ENCODE results near the gene CST4.
"Not testable (repeated sequence)": the region's sequence is repeated elsewhere in the genome, so short reads cannot be mapped to it uniquely, and the experiment has no call there.

The CST4 gene

GRCh38 chr20:23697947-23698346, 9.1 kb upstream of the CST4 start:
- H3K36me3 Mint-ChIP-seq (ENCODE audit: low read depth) = no peaks in the 10 kb centered on the region
- DNase-seq (no peak), ATAC-seq (no peak)
- no peak overlapping the region for H3K4me3 Mint-ChIP-seq
- no peaks in the 10 kb centered on the region for H3K9me3 Mint-ChIP-seq
- H3K4me1 Mint-ChIP-seq = no peaks in the 10 kb centered on the region
- H3K27me3 Mint-ChIP-seq = peaks cover 6% of the 10 kb centered on the region
- no peak overlapping the region for H3K27ac Mint-ChIP-seq

GRCh38 chr20:23695068-23695395, 6.2 kb upstream of the CST4 start:
- not testable (repeated sequence) for H3K27ac Mint-ChIP-seq, ATAC-seq, H3K9me3 Mint-ChIP-seq

GRCh38 chr20:23694178-23695067, 5.6 kb upstream of the CST4 start:
- not testable (repeated sequence) for H3K27ac Mint-ChIP-seq; H3K4me1 Mint-ChIP-seq; H3K9me3 Mint-ChIP-seq; DNase-seq; H3K36me3 Mint-ChIP-seq (ENCODE audit: low read depth); H3K27me3 Mint-ChIP-seq; H3K4me3 Mint-ChIP-seq; ATAC-seq

More at GRCh38 chr20:23695068-23695395, 6.2 kb upstream of the CST4 start:
- not testable (repeated sequence) for H3K4me3 Mint-ChIP-seq; H3K36me3 Mint-ChIP-seq (ENCODE audit: low read depth); H3K27me3 Mint-ChIP-seq; DNase-seq; H3K4me1 Mint-ChIP-seq

- not testable (repeated sequence) for H3K4me1 Mint-ChIP-seq, ATAC-seq, H3K27ac Mint-ChIP-seq
Measured at GRCh38 chr20:23692725-23693619, 4.1 kb upstream of the CST4 start.

GRCh38 chr20:23691675-23692074, 2.8 kb upstream of the CST4 start:
- Mint-ChIP-seq H3K27me3 (peaks cover 6% of the 10 kb centered on the region), H3K36me3 (ENCODE audit: low read depth) (no peaks in the 10 kb centered on the region)
- no peak for ATAC-seq

More at GRCh38 chr20:23692725-23693619, 4.1 kb upstream of the CST4 start:
- not testable (repeated sequence) for H3K27me3 Mint-ChIP-seq; H3K9me3 Mint-ChIP-seq; DNase-seq; H3K36me3 Mint-ChIP-seq (ENCODE audit: low read depth); H3K4me3 Mint-ChIP-seq

GRCh38 chr20:23690581-23690980, 1.7 kb upstream of the CST4 start:
- Mint-ChIP-seq H3K4me3 (no peak overlapping the region), H3K9me3 (no peaks in the 10 kb centered on the region), H3K4me1 (no peaks in the 10 kb centered on the region), H3K36me3 (ENCODE audit: low read depth) (no peaks in the 10 kb centered on the region), H3K27me3 (peaks cover 4% of the 10 kb centered on the region), H3K27ac (no peak overlapping the region)
- ATAC-seq = no peak
- no peak for DNase-seq

More at GRCh38 chr20:23691675-23692074, 2.8 kb upstream of the CST4 start:
- Mint-ChIP-seq H3K4me1 (no peaks in the 10 kb centered on the region), H3K4me3 (no peak overlapping the region), H3K27ac (no peak overlapping the region), H3K9me3 (no peaks in the 10 kb centered on the region)
- DNase-seq = no peak

- H3K4me3 Mint-ChIP-seq = no peak overlapping the region
- peaks cover 3% of the 10 kb centered on the region for H3K27me3 Mint-ChIP-seq
- no peaks in the 10 kb centered on the region for H3K9me3 Mint-ChIP-seq
- H3K4me1 Mint-ChIP-seq = no peaks in the 10 kb centered on the region
- no peak for DNase-seq
- no peak for ATAC-seq
- H3K27ac Mint-ChIP-seq = no peak overlapping the region
- H3K36me3 Mint-ChIP-seq (ENCODE audit: low read depth) = no peaks in the 10 kb centered on the region
Measured at GRCh38 chr20:23689399-23689690, 507 bp upstream of the CST4 start.

GRCh38 chr20:23687986-23688385, 852 bp downstream of the CST4 start:
- DNase-seq = no peak
- no peaks in the 10 kb centered on the region for H3K4me1 Mint-ChIP-seq
- H3K27ac Mint-ChIP-seq = no peak overlapping the region
- no peak overlapping the region for H3K4me3 Mint-ChIP-seq
- no peaks in the 10 kb centered on the region for H3K36me3 Mint-ChIP-seq (ENCODE audit: low read depth)
- no peak for ATAC-seq
- H3K9me3 Mint-ChIP-seq = no peaks in the 10 kb centered on the region
- H3K27me3 Mint-ChIP-seq = peaks cover 3% of the 10 kb centered on the region

- ATAC-seq (no peak), DNase-seq (no peak)
- Mint-ChIP-seq H3K4me3 (no peak overlapping the region), H3K27me3 (peaks cover 6% of the 10 kb centered on the region), H3K36me3 (ENCODE audit: low read depth) (no peaks in the 10 kb centered on the region), H3K4me1 (no peaks in the 10 kb centered on the region), H3K9me3 (no peaks in the 10 kb centered on the region), H3K27ac (no peak overlapping the region)
Measured at GRCh38 chr20:23686046-23686750, 2.6 kb downstream of the CST4 start.

- not testable (repeated sequence) for H3K4me3 Mint-ChIP-seq; DNase-seq; H3K27me3 Mint-ChIP-seq; H3K36me3 Mint-ChIP-seq (ENCODE audit: low read depth); H3K27ac Mint-ChIP-seq; H3K4me1 Mint-ChIP-seq; H3K9me3 Mint-ChIP-seq; ATAC-seq
Measured at GRCh38 chr20:23685529-23685896, 3.3 kb downstream of the CST4 start.

GRCh38 chr20:23684261-23684660, 4.6 kb downstream of the CST4 start:
- H3K4me1 Mint-ChIP-seq = no peaks in the 10 kb centered on the region
- H3K27ac Mint-ChIP-seq = no peak overlapping the region
- no peaks in the 10 kb centered on the region for H3K36me3 Mint-ChIP-seq (ENCODE audit: low read depth)
- no peak overlapping the region for H3K4me3 Mint-ChIP-seq
- no peak for ATAC-seq
- H3K27me3 Mint-ChIP-seq = peaks cover 15% of the 10 kb centered on the region
- H3K9me3 Mint-ChIP-seq = no peaks in the 10 kb centered on the region
- no peak for DNase-seq

- no peak overlapping the region for H3K4me3 Mint-ChIP-seq
- no peaks in the 10 kb centered on the region for H3K36me3 Mint-ChIP-seq (ENCODE audit: low read depth)
- ATAC-seq = no peak
Measured at GRCh38 chr20:23683807-23684206, 5.0 kb downstream of the CST4 start.

GRCh38 chr20:23683281-23683680, 5.6 kb downstream of the CST4 start:
- H3K4me1 Mint-ChIP-seq = no peaks in the 10 kb centered on the region
- H3K36me3 Mint-ChIP-seq (ENCODE audit: low read depth) = no peaks in the 10 kb centered on the region
- DNase-seq = no peak
- no peak for ATAC-seq
- H3K27me3 Mint-ChIP-seq = peaks cover 15% of the 10 kb centered on the region
- no peaks in the 10 kb centered on the region for H3K9me3 Mint-ChIP-seq
- no peak overlapping the region for H3K4me3 Mint-ChIP-seq
- H3K27ac Mint-ChIP-seq = no peak overlapping the region

More at GRCh38 chr20:23683807-23684206, 5.0 kb downstream of the CST4 start:
- Mint-ChIP-seq H3K27me3 (peaks cover 15% of the 10 kb centered on the region), H3K4me1 (no peaks in the 10 kb centered on the region), H3K27ac (no peak overlapping the region), H3K9me3 (no peaks in the 10 kb centered on the region)
- DNase-seq = no peak

- Mint-ChIP-seq H3K4me1 (no peaks in the 10 kb centered on the region), H3K4me3 (no peak overlapping the region), H3K9me3 (no peaks in the 10 kb centered on the region), H3K36me3 (ENCODE audit: low read depth) (no peaks in the 10 kb centered on the region), H3K27ac (no peak overlapping the region), H3K27me3 (peaks cover 12% of the 10 kb centered on the region)
- ATAC-seq (no peak), DNase-seq (no peak)
Measured at GRCh38 chr20:23680146-23680545, 8.7 kb downstream of the CST4 start.

Data from activated naive CD8-positive, alpha-beta T cell treated with anti-CD3 and anti-CD28 coated beads, Interleukin-2, amount 50 U/mL, for 24 hours (primary cell).